KMS-11 (cell line): Measurements from ENCODE around the gene SLC38A6.
A peak's percentile ranks its signal among the peaks of the same experiment; 100 is the strongest.

ENCODE experiments used
- H2AFZ ChIP-seq: fragments of 200-600 bp; sonication (generic); 2 replicates; pipeline ENCODE4 v1.6.1; 2016; ENCODE audit warnings: antibody characterized with exemption, mixed run types, low read depth
- H3K27ac ChIP-seq: fragments of 200-600 bp; sonication (generic); 2 replicates; pipeline ENCODE4 v1.6.1; 2016; ENCODE audit warnings: mild to moderate bottlenecking, mixed run types
- H3K27me3 ChIP-seq: fragments of 200-600 bp; sonication (generic); 2 replicates; pipeline ENCODE4 v1.6.1; 2017; ENCODE audit warnings: mild to moderate bottlenecking, low read depth, mixed run types, moderate library complexity; ENCODE audit not compliant: insufficient read depth
- H3K36me3 ChIP-seq: fragments of 200-600 bp; sonication (generic); 2 replicates; pipeline ENCODE4 v1.6.1; 2017; ENCODE audit warnings: mild to moderate bottlenecking, mixed run types; ENCODE audit not compliant: insufficient read depth
- H3K4me1 ChIP-seq: fragments of 200-600 bp; sonication (generic); 2 replicates; pipeline ENCODE4 v1.6.1; 2016; ENCODE audit warnings: mild to moderate bottlenecking, low read depth, mixed run types; ENCODE audit not compliant: poor library complexity, severe bottlenecking
- H3K4me2 ChIP-seq: fragments of 200-600 bp; sonication (generic); 2 replicates; pipeline ENCODE4 v1.7.0; 2016; ENCODE audit warnings: mild to moderate bottlenecking, mixed run types
- H3K4me3 ChIP-seq: fragments of 200-600 bp; sonication (generic); IDR thresholded peaks from 2 replicates; pipeline ENCODE4 v1.6.1; 2017; ENCODE audit warnings: low read depth, low read length, mixed read lengths; ENCODE audit not compliant: insufficient read depth
- H3K79me2 ChIP-seq: fragments of 200-600 bp; sonication (generic); 2 replicates; pipeline ENCODE4 v1.6.1; 2016; ENCODE audit warnings: low read depth, mixed run types; ENCODE audit not compliant: insufficient read depth
- H3K9ac ChIP-seq: fragments of 200-600 bp; sonication (generic); 2 replicates; pipeline ENCODE4 v1.6.1; 2016; ENCODE audit warnings: mild to moderate bottlenecking, mixed run types
- H4K20me1 ChIP-seq: fragments of 200-600 bp; sonication (generic); 2 replicates; pipeline ENCODE4 v1.6.1; 2016; ENCODE audit warnings: mild to moderate bottlenecking, mixed run types; ENCODE audit not compliant: insufficient read depth
- TF ChIP-seq, protein P1 (sequence below): fragments of 200-600 bp; sonication (generic); conservative IDR thresholded peaks from 2 replicates; pipeline ENCODE4 v1.6.1; 2017; ENCODE audit warnings: low read depth, mild to moderate bottlenecking, antibody characterized with exemption, low read length, moderate library complexity, mixed read lengths

SLC38A6 gene

DNA sequence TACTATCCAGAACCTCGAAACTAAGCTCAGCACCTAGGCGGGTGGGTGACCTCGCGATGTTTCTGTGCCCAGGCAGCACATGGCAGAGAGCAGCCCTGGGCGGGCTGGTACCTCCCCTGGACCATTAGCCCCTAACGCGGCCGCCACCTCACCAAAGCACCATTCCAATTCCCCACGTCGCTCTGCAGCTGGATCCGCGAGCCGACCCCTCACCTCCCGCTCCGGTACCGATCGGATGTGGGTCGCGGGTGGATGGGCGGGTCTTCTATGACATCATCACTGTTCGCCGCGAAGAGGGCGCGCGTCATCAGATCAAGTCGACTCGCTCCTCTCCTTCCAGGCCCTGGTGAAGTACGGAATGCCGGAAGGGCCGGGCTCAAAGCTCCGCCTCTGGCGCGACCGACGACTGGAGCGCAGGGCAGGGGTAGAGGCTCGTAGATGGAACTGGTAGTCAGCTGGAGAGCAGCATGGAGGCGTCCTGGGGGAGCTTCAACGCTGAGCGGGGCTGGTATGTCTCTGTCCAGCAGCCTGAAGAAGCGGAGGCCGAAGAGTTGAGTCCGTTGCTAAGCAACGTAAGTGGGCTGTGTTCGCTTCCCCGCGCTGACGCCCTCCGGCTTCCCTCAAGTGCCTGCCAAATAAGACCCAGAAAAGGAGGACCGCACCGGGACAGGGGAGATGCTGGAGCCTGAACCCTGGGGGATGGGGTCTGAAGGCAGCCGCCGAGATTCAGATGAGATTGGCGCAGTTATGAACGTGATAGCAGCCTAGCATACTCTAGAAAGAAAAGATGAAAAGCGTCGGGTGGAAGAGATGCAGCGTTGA is at the start of gene SLC38A6, which contains the start of gene TRMT5:
TSS of gene SLC38A6 (plus strand) at position 435 of the 822 bp plus-strand sequence. CDS start at position 468, 33 bp downstream.
TSS of gene TRMT5 (minus strand) at position 269 of the 822 bp plus-strand sequence. CDS start at position 163, 106 bp downstream.
- Histone ChIP-seq H3K4me3 (peak within 1 kb of the TSS; percentile 15), H3K79me2 (no peaks in the 10 kb centered on the region), H3K9ac (peak within 1 kb of the TSS; percentile 82), H3K36me3 (no peaks in the 10 kb centered on the region), H3K27me3 (no peaks in the 10 kb centered on the region), H3K27ac (peak within 1 kb of the TSS; percentile 55), H2AFZ (peak within 1 kb of the TSS; percentile 91), H3K4me1 (peaks cover 6% of the 10 kb centered on the region), H4K20me1 (no peaks in the 10 kb centered on the region), H3K4me2 (peak within 1 kb of the TSS; percentile 86)
- TF ChIP-seq, protein P1, sequence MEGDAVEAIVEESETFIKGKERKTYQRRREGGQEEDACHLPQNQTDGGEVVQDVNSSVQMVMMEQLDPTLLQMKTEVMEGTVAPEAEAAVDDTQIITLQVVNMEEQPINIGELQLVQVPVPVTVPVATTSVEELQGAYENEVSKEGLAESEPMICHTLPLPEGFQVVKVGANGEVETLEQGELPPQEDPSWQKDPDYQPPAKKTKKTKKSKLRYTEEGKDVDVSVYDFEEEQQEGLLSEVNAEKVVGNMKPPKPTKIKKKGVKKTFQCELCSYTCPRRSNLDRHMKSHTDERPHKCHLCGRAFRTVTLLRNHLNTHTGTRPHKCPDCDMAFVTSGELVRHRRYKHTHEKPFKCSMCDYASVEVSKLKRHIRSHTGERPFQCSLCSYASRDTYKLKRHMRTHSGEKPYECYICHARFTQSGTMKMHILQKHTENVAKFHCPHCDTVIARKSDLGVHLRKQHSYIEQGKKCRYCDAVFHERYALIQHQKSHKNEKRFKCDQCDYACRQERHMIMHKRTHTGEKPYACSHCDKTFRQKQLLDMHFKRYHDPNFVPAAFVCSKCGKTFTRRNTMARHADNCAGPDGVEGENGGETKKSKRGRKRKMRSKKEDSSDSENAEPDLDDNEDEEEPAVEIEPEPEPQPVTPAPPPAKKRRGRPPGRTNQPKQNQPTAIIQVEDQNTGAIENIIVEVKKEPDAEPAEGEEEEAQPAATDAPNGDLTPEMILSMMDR, result no peak

DNA sequence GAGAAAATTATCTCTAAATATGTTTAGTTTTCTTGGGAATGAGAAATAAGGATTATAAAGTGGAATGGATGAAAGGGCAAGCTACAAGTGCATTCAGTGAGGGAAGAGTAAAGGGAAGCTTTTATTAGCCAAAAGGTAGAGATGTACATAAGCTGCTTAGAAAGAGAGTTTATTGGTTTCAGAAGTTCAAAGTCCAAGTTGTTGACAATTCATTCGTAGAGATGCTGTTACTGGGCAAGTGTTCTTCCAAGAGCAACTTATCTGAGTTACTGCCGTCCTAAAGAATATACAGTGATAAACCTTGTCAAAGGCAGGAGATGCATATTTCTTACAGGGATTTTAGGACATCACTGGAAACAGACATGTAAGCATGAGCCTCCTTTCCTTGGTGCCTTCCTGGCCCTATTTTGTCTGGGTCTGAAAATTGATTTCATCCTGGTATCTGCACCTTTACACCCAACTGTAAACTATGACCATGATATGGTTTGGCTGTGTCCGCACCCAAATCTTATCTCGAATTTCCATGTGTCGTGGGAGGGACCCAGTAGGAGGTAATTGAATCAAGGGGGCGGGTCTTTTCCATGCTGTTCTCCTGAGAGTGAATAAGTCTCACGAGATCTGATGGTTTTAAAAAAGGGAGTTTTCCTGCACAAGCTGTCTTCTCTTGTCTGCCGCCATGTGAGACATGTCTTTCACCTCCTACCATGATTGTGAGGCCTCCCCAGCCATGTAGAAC is 47.0 kb upstream of the SLC38A6 start:
- Histone ChIP-seq H2AFZ (no peak overlapping the region), H3K36me3 (no peaks in the 10 kb centered on the region), H3K79me2 (no peaks in the 10 kb centered on the region), H3K27ac (no peak overlapping the region), H3K4me3 (no peak overlapping the region), H3K27me3 (no peaks in the 10 kb centered on the region), H3K9ac (no peak overlapping the region), H3K4me2 (no peak overlapping the region), H3K4me1 (no peaks in the 10 kb centered on the region), H4K20me1 (no peaks in the 10 kb centered on the region)
- TF ChIP-seq, protein P1, result no peak

DNA sequence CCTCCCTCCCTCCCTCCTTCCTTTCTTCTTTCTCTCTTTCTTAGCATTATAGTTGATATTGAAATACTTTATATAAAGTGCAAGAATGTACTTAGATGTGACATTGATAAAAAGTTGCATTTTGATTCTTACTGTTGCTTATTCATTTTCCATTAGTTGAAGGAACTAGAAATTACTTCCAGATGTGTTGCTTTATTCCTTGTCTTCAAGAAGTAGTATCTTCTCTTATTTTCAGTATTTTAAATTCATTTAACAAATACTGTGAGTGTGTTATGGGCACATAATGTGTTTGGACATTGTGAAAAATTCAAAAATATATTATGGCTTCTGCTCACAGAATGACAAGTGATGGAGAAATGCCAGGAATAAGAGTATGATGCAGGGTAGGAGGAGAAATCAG is 45.7 kb upstream of the SLC38A6 start:
- no peaks in the 10 kb centered on the region for H3K27me3 ChIP-seq
- H3K36me3 ChIP-seq, result no peaks in the 10 kb centered on the region
- no peaks in the 10 kb centered on the region for H3K4me1 ChIP-seq
- H3K4me3 ChIP-seq, result no peak overlapping the region
- H3K27ac ChIP-seq, result no peak overlapping the region
- no peak overlapping the region for H3K4me2 ChIP-seq
- TF ChIP-seq, protein P1, result no peak
- no peak overlapping the region for H3K9ac ChIP-seq
- H4K20me1 ChIP-seq, result no peaks in the 10 kb centered on the region
- no peaks in the 10 kb centered on the region for H3K79me2 ChIP-seq
- no peak overlapping the region for H2AFZ ChIP-seq

DNA sequence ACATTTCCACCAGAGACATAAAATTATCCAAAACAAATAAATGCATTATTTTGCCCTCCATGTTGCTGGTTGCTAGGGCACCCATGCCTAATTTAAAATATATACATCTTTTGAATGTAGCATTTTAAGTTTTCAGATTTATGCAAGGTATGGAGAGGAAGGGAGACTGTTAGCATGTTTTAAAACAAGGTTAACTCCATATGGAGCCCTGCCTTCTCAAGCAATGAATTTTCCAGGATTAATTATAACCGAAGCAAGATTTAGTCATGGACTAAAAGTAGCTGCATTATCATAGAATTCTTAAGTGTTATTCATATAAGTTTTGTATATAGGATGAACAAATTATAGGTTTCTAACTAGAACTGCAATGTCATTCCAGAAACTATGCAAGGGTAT is 37.4 kb upstream of the SLC38A6 start:
- no peak overlapping the region for H2AFZ ChIP-seq
- TF ChIP-seq, protein P1, result no peak

More for the DNA sequence above, 37.4 kb upstream of the SLC38A6 start:
- no peaks in the 10 kb centered on the region for H3K79me2 ChIP-seq
- H4K20me1 ChIP-seq, result no peaks in the 10 kb centered on the region
- H3K4me1 ChIP-seq, result peaks cover 11% of the 10 kb centered on the region
- no peak overlapping the region for H3K4me3 ChIP-seq
- H3K9ac ChIP-seq, result no peak overlapping the region
- H3K36me3 ChIP-seq, result no peaks in the 10 kb centered on the region
- H3K4me2 ChIP-seq, result no peak overlapping the region
- H3K27ac ChIP-seq, result no peak overlapping the region
- H3K27me3 ChIP-seq, result no peaks in the 10 kb centered on the region
